ENCODE results near the gene TAF4. TPM values are rescaled to one million over a fixed set of nuclear protein-coding genes. Genes with fewer than 3 reads are reported as not detected.
A peak's percentile ranks its signal among the peaks of the same experiment; 100 is the strongest.

TAF4 gene
- total and polyA plus RNA-seq, 4 experiments from 2014 or later: 0.54 to 33.1 (median 17.5) TPM

- CTCF ChIA-PET (ENCODE audit: partially characterized antibody): interaction anchor here (0.7 to 2.2 kb wide), 7 partner anchors 48 to 89 kb away, joined by 3 to 7 read pairs (median 3); no protein-coding TSS in a partner anchor
- H3K27ac Mint-ChIP-seq: peak overlapping the region; percentile 85 to 94 (median 92)
- peaks cover 0 to 17% of the 10 kb centered on the region in 2 donors for H3K36me3 Mint-ChIP-seq
- H3K9me3 Mint-ChIP-seq: peaks cover 0 to 4% (median 0%) of the 10 kb centered on the region in 8 donors
- Histone ChIP-seq H3K9me3 (ENCODE audit: control insufficient read depth in 1 of 2, low read length in 2 of 2) (no peaks in the 10 kb centered on the region), H3K27me3 (ENCODE audit: insufficient read depth, low read length) (no peaks in the 10 kb centered on the region), H3K27ac (ENCODE audit: low read depth, low read length) (peak overlapping the region; percentile 70), H3K36me3 (ENCODE audit: insufficient read depth, low read length) (no peaks in the 10 kb centered on the region), H3K4me3 (ENCODE audit: low read length in 2 of 2) (peak overlapping the region; percentile 5 to 76), H3K4me1 (ENCODE audit: insufficient read depth, low read length) (peaks cover 41% of the 10 kb centered on the region)
- intact Hi-C loops (cut with micrococcal nuclease): loop anchor here (1.0 to 10.0 kb wide), 7 partner anchors 50 to 318 kb away; partner anchors contain the start of genes LSM14B, MTG2, OSBPL2 and RPS21
- H3K4me1 Mint-ChIP-seq: peaks cover 23 to 48% (median 34%) of the 10 kb centered on the region in 4 donors
- H3K4me3 Mint-ChIP-seq: peak overlapping the region; percentile 86 to 94 (median 89)
- H3K27me3 Mint-ChIP-seq: no peaks in the 10 kb centered on the region
- POLR2A ChIA-PET (ENCODE audit: partially characterized antibody): interaction anchor here (0.7 to 4.9 kb wide), 16 partner anchors 9 to 180 kb away, joined by 3 to 130 read pairs (median 8); partner anchors contain the start of genes LSM14B, MTG2, OSBPL2 and PSMA7
- no peak for DNase-seq
Observed at GRCh38 chr20:62066983-62067433, 1.3 kb upstream of the TAF4 start.

GRCh38 chr20:62066339-62066982 is 780 bp upstream of the TAF4 start:
- Mint-ChIP-seq H3K4me3 (peak overlapping the region; percentile 86 to 94 (median 89)), H3K36me3 (peaks cover 0 to 17% of the 10 kb centered on the region in 2 donors), H3K27me3 (no peaks in the 10 kb centered on the region), H3K9me3 (peaks cover 0 to 4% (median 0%) of the 10 kb centered on the region in 8 donors), H3K4me1 (peaks cover 27 to 52% (median 40%) of the 10 kb centered on the region in 4 donors), H3K27ac (peak overlapping the region; percentile 85 to 94 (median 92))
- peak overlapping the region; percentile 70 for H3K27ac ChIP-seq (ENCODE audit: low read depth, low read length)
- CTCF ChIA-PET (ENCODE audit: partially characterized antibody): interaction anchor here (0.8 to 2.2 kb wide), 5 partner anchors 54 to 90 kb away, joined by 3 to 7 read pairs (median 4); no protein-coding TSS in a partner anchor
- no peaks in the 10 kb centered on the region for H3K27me3 ChIP-seq (ENCODE audit: insufficient read depth, low read length)
- intact Hi-C loops (cut with micrococcal nuclease): loop anchor here (1.0 to 10.0 kb wide), 7 partner anchors 51 to 318 kb away; partner anchors contain the start of genes LSM14B, MTG2, OSBPL2 and RPS21
- POLR2A ChIA-PET (ENCODE audit: partially characterized antibody): interaction anchor here (0.7 to 4.9 kb wide), 21 partner anchors 10 to 236 kb away, joined by 3 to 130 read pairs (median 4); partner anchors contain the start of genes LSM14B, MTG2, OSBPL2 and PSMA7
- H3K4me3 ChIP-seq (ENCODE audit: low read length in 2 of 2): peak overlapping the region; percentile 5 to 76
- H3K9me3 ChIP-seq (ENCODE audit: control insufficient read depth in 1 of 2, low read length in 2 of 2): no peaks in the 10 kb centered on the region
- no peaks in the 10 kb centered on the region for H3K36me3 ChIP-seq (ENCODE audit: insufficient read depth, low read length)
- peak in 3 of 5 donors; percentile 41 to 54 (median 50) for DNase-seq
- H3K4me1 ChIP-seq (ENCODE audit: insufficient read depth, low read length): peaks cover 47% of the 10 kb centered on the region

GRCh38 chr20:62064770-62065673 is 659 bp downstream of the TAF4 start:
- CTCF ChIA-PET (ENCODE audit: partially characterized antibody): interaction anchor here (2.2 kb wide), 1 partner anchor 71 kb away, joined by 7 read pairs; no protein-coding TSS in a partner anchor
- Histone ChIP-seq H3K27me3 (ENCODE audit: insufficient read depth, low read length) (no peaks in the 10 kb centered on the region), H3K9me3 (ENCODE audit: control insufficient read depth in 1 of 2, low read length in 2 of 2) (no peaks in the 10 kb centered on the region), H3K4me3 (ENCODE audit: low read length in 2 of 2) (no peak overlapping the region), H3K36me3 (ENCODE audit: insufficient read depth, low read length) (no peaks in the 10 kb centered on the region), H3K4me1 (ENCODE audit: insufficient read depth, low read length) (peaks cover 51% of the 10 kb centered on the region), H3K27ac (ENCODE audit: low read depth, low read length) (no peak overlapping the region)
- Mint-ChIP-seq H3K36me3 (peaks cover 0 to 17% of the 10 kb centered on the region in 2 donors), H3K9me3 (no peaks in the 10 kb centered on the region), H3K27ac (no peak overlapping the region), H3K4me3 (peak overlapping the region in 1 of 8 donors; percentile 90), H3K27me3 (no peaks in the 10 kb centered on the region), H3K4me1 (peaks cover 31 to 64% (median 53%) of the 10 kb centered on the region in 4 donors)
- POLR2A ChIA-PET (ENCODE audit: partially characterized antibody): interaction anchor here (0.8 to 4.9 kb wide), 13 partner anchors 9 to 173 kb away, joined by 3 to 130 read pairs (median 5); partner anchors contain the start of genes LSM14B, OSBPL2, PSMA7 and SS18L1
- DNase-seq: no peak
- intact Hi-C loops (cut with micrococcal nuclease): loop anchor here (5.0 to 10.0 kb wide), 3 partner anchors 53 to 320 kb away; partner anchors contain the start of genes OSBPL2 and RPS21

GRCh38 chr20:62063981-62064769 is 1.5 kb downstream of the TAF4 start:
- H3K9me3 ChIP-seq (ENCODE audit: control insufficient read depth in 1 of 2, low read length in 2 of 2): no peaks in the 10 kb centered on the region
- H3K9me3 Mint-ChIP-seq: no peaks in the 10 kb centered on the region
- peak overlapping the region; percentile 76 to 84 (median 80) for H3K4me3 Mint-ChIP-seq
- peaks cover 57% of the 10 kb centered on the region for H3K4me1 ChIP-seq (ENCODE audit: insufficient read depth, low read length)
- ChIA-PET CTCF (ENCODE audit: partially characterized antibody) (no interaction called here), POLR2A (ENCODE audit: partially characterized antibody) (no interaction called here)
- peaks cover 0 to 17% of the 10 kb centered on the region in 2 donors for H3K36me3 Mint-ChIP-seq
- intact Hi-C loops (cut with micrococcal nuclease): loop anchor here (10.0 kb wide), 1 partner anchor 321 kb away; the partner anchor contains the start of gene RPS21
- no peaks in the 10 kb centered on the region for H3K27me3 ChIP-seq (ENCODE audit: insufficient read depth, low read length)
- no peak overlapping the region for H3K27ac ChIP-seq (ENCODE audit: low read depth, low read length)
- H3K27me3 Mint-ChIP-seq: no peaks in the 10 kb centered on the region
- H3K4me1 Mint-ChIP-seq: peaks cover 38 to 72% (median 61%) of the 10 kb centered on the region in 4 donors
- DNase-seq: no peak
- peak overlapping the region in 6 of 7 donors; percentile 19 to 82 (median 76) for H3K27ac Mint-ChIP-seq
- H3K4me3 ChIP-seq (ENCODE audit: low read length in 2 of 2): no peak overlapping the region
- H3K36me3 ChIP-seq (ENCODE audit: insufficient read depth, low read length): no peaks in the 10 kb centered on the region

GRCh38 chr20:62063315-62063980 is 2.2 kb downstream of the TAF4 start:
- H3K27me3 ChIP-seq (ENCODE audit: insufficient read depth, low read length): no peaks in the 10 kb centered on the region
- H3K9me3 Mint-ChIP-seq: no peaks in the 10 kb centered on the region
- no peak for DNase-seq
- peaks cover 57% of the 10 kb centered on the region for H3K4me1 ChIP-seq (ENCODE audit: insufficient read depth, low read length)
- no peaks in the 10 kb centered on the region for H3K9me3 ChIP-seq (ENCODE audit: control insufficient read depth in 1 of 2, low read length in 2 of 2)
- no peak overlapping the region for H3K4me3 ChIP-seq (ENCODE audit: low read length in 2 of 2)
- H3K27ac ChIP-seq (ENCODE audit: low read depth, low read length): no peak overlapping the region
- peaks cover 40 to 72% (median 63%) of the 10 kb centered on the region in 4 donors for H3K4me1 Mint-ChIP-seq
- CTCF ChIA-PET (ENCODE audit: partially characterized antibody): interaction anchor here (1.1 kb wide), 1 partner anchor 93 kb away, joined by 3 read pairs; no protein-coding TSS in a partner anchor
- intact Hi-C loops (cut with micrococcal nuclease): loop anchor here (10.0 kb wide), 1 partner anchor 321 kb away; the partner anchor contains the start of gene RPS21
- POLR2A ChIA-PET (ENCODE audit: partially characterized antibody): no interaction called here
- H3K4me3 Mint-ChIP-seq: peak overlapping the region; percentile 76 to 84 (median 80)
- no peaks in the 10 kb centered on the region for H3K36me3 ChIP-seq (ENCODE audit: insufficient read depth, low read length)
- no peaks in the 10 kb centered on the region for H3K27me3 Mint-ChIP-seq
- H3K36me3 Mint-ChIP-seq: peaks cover 0 to 17% of the 10 kb centered on the region in 2 donors
- H3K27ac Mint-ChIP-seq: peak overlapping the region in 3 of 7 donors; percentile 72 to 78 (median 76)
